Keratinocyte (primary cell): Measurements from ENCODE around the gene TMA16. TPM values are rescaled to one million over a fixed set of nuclear protein-coding genes. Genes with fewer than 3 reads are reported as not detected.

Experiments used
- DNase-seq: peaks from one replicate; pipeline ENCODE4 v3.0.0-alpha.2; 2011; ENCODE audit warnings: low read depth, missing footprints, low spot score
- FAIRE-seq: peaks from 2 replicates; lab custom pipeline; 2011; peaks lifted over from hg19 to GRCh38; lab: Jason Lieb, UNC
- H2AFZ ChIP-seq: 2 replicates; pipeline ENCODE4 v1.6.0; 2012; ENCODE audit warnings: low read length, control low read depth, inconsistent platforms; ENCODE audit not compliant: control insufficient read depth
- H3K27ac ChIP-seq: 2 replicates; pipeline ENCODE4 v1.5.1; 2011; ENCODE audit warnings: low read length; ENCODE audit not compliant: control insufficient read depth, insufficient read depth
- H3K27me3 ChIP-seq: 3 replicates; pipeline ENCODE4 v1.6.0; 2011; ENCODE audit warnings: low read length; ENCODE audit not compliant: control insufficient read depth, insufficient read depth; ENCODE audit errors: extremely low read depth
- H3K36me3 ChIP-seq, 2 experiments: 2 replicates in 1 of 2; 3 replicates in 1 of 2; pipeline ENCODE4 v1.5.1; 2011; ENCODE audit warnings: low read length in 2 of 2, mild to moderate bottlenecking in 1 of 2; ENCODE audit not compliant: control insufficient read depth in 2 of 2, insufficient read depth in 2 of 2; ENCODE audit errors: extremely low read depth in 1 of 2
- H3K4me1 ChIP-seq: 3 replicates; pipeline ENCODE4 v1.5.1; 2011; ENCODE audit warnings: low read length; ENCODE audit not compliant: control insufficient read depth, insufficient read depth; ENCODE audit errors: extremely low read depth
- H3K4me2 ChIP-seq: 3 replicates; pipeline ENCODE4 v1.6.0; 2011; ENCODE audit warnings: low read depth, low read length; ENCODE audit not compliant: control insufficient read depth, insufficient read depth; ENCODE audit errors: extremely low read depth
- H3K4me3 ChIP-seq, 3 experiments: fragments of 200-600 bp in 1 of 3; sonication (generic) in 1 of 3; 2 replicates in 2 of 3; 3 replicates in 1 of 3; pipeline ENCODE4 v1.5.1; 2011 to 2016; ENCODE audit warnings: low read length in 3 of 3, mild to moderate bottlenecking in 3 of 3, control low read depth in 2 of 3, inconsistent platforms in 1 of 3, low read depth in 1 of 3, mixed read lengths in 1 of 3, mixed run types in 1 of 3, moderate library complexity in 1 of 3; ENCODE audit not compliant: control insufficient read depth in 2 of 3, insufficient read depth in 2 of 3; ENCODE audit errors: extremely low read depth in 1 of 3
- H3K79me2 ChIP-seq: 2 replicates; pipeline ENCODE4 v1.6.0; 2012; ENCODE audit warnings: low read length; ENCODE audit not compliant: control insufficient read depth, insufficient read depth
- H3K9ac ChIP-seq: 3 replicates; pipeline ENCODE4 v1.6.0; 2011; ENCODE audit warnings: low read length; ENCODE audit not compliant: control insufficient read depth, insufficient read depth; ENCODE audit errors: extremely low read depth
- H3K9me1 ChIP-seq: 3 replicates; pipeline ENCODE4 v1.6.0; 2011; ENCODE audit warnings: low read length; ENCODE audit not compliant: control insufficient read depth, insufficient read depth; ENCODE audit errors: extremely low read depth
- H3K9me3 ChIP-seq: 2 replicates; pipeline ENCODE4 v1.5.1; 2012; ENCODE audit warnings: low read depth, low read length; ENCODE audit not compliant: control insufficient read depth
- H4K20me1 ChIP-seq: 3 replicates; pipeline ENCODE4 v1.6.0; 2011; ENCODE audit warnings: low read length; ENCODE audit not compliant: control insufficient read depth, insufficient read depth; ENCODE audit errors: extremely low read depth
- EZH2 ChIP-seq: IDR thresholded peaks from one replicate; pipeline ENCODE4 v1.6.1; 2012; ENCODE audit warnings: inconsistent platforms, mild to moderate bottlenecking, low read length, moderate library complexity
- dilution Hi-C: fragments of 300-500 bp; cut with MboI; formaldehyde crosslinking; loops from one replicate; pipeline ENCODE4 v1.7.0; 2020; ENCODE audit warnings: low sequenced_read_pairs; ENCODE audit not compliant: extremely low pct_ligation_motif_present
- polyA plus RNA-seq, 5 experiments: library from polyadenylated mRNA; depleted of rRNA in 3 of 5; stranded (reverse) in 3 of 5; stranded (forward) in 1 of 5; unstranded in 1 of 5; fragments of >200 nt; gene quantifications; 1 replicate in 1 of 5; 2 replicates in 3 of 5; 3 replicates in 1 of 5; pipeline versions ENCODE4 v1.2.1 to v1.2.3, GENCODE V29; 2011 to 2012; ENCODE audit warnings: missing spikeins in 2 of 5, low read depth in 1 of 5, low replicate concordance in 1 of 5
- TF ChIP-seq, protein P1 (sequence below), 3 experiments: IDR thresholded peaks in 1 of 3; conservative IDR thresholded peaks in 1 of 3; optimal IDR thresholded peaks in 1 of 3; 2 replicates in 2 of 3; 3 replicates in 1 of 3; pipeline versions ENCODE3 to v1.5.1; 2011; ENCODE audit warnings: low read length in 3 of 3, mild to moderate bottlenecking in 3 of 3, moderate library complexity in 2 of 3, control low read depth in 1 of 3, inconsistent platforms in 1 of 3; ENCODE audit not compliant: insufficient read depth in 2 of 3; ENCODE audit errors: extremely low read depth in 1 of 3

Gene TMA16
- polyA plus RNA-seq, 1 donor (not counting 4 experiments of a cell fraction or from before 2014, with no cell fraction given) = 21.3 TPM

DNA sequence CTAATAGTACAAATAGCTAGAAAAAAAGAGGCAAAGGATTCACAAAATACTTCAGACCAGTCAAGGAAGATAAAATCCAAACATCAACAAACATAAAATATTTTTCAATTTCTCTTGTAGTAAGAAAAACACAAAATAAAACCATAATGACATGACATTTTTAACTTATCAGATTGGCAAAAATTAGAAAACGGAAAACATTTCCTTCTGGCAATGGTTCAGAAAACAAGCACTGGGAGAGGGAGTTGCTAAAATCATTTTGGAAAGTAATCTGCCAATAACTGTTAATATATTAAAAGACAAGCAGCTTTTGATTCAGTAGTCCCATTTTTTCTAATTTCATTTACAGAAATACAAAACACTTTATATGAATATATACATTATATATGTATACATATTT is 47.0 kb upstream of the TMA16 start:
- Histone ChIP-seq H3K36me3 (no peaks in the 10 kb centered on the region), H3K9me3 (no peaks in the 10 kb centered on the region), H3K27ac (no peak overlapping the region), H3K4me2 (no peak overlapping the region), H3K27me3 (no peaks in the 10 kb centered on the region), H2AFZ (no peak overlapping the region), H3K9ac (no peak overlapping the region), H3K4me1 (peaks cover 11% of the 10 kb centered on the region), H3K9me1 (no peaks in the 10 kb centered on the region), H4K20me1 (no peaks in the 10 kb centered on the region), H3K4me3 (no peak overlapping the region), H3K79me2 (no peaks in the 10 kb centered on the region)
- TF ChIP-seq EZH2 = no peak
- TF ChIP-seq, protein P1, sequence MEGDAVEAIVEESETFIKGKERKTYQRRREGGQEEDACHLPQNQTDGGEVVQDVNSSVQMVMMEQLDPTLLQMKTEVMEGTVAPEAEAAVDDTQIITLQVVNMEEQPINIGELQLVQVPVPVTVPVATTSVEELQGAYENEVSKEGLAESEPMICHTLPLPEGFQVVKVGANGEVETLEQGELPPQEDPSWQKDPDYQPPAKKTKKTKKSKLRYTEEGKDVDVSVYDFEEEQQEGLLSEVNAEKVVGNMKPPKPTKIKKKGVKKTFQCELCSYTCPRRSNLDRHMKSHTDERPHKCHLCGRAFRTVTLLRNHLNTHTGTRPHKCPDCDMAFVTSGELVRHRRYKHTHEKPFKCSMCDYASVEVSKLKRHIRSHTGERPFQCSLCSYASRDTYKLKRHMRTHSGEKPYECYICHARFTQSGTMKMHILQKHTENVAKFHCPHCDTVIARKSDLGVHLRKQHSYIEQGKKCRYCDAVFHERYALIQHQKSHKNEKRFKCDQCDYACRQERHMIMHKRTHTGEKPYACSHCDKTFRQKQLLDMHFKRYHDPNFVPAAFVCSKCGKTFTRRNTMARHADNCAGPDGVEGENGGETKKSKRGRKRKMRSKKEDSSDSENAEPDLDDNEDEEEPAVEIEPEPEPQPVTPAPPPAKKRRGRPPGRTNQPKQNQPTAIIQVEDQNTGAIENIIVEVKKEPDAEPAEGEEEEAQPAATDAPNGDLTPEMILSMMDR (optimal IDR thresholded peaks at IDR 0.05 in 1 of 3, IDR thresholded peaks at IDR 0.05 in 1 of 3, conservative IDR thresholded peaks at IDR 0.05 in 1 of 3; ENCODE audit: extremely low read depth in 1 of 3, insufficient read depth in 2 of 3, low read length in 3 of 3) = no peak
- DNase-seq (no peak), FAIRE-seq (no peak)
- dilution Hi-C loops = no loop called here

DNA sequence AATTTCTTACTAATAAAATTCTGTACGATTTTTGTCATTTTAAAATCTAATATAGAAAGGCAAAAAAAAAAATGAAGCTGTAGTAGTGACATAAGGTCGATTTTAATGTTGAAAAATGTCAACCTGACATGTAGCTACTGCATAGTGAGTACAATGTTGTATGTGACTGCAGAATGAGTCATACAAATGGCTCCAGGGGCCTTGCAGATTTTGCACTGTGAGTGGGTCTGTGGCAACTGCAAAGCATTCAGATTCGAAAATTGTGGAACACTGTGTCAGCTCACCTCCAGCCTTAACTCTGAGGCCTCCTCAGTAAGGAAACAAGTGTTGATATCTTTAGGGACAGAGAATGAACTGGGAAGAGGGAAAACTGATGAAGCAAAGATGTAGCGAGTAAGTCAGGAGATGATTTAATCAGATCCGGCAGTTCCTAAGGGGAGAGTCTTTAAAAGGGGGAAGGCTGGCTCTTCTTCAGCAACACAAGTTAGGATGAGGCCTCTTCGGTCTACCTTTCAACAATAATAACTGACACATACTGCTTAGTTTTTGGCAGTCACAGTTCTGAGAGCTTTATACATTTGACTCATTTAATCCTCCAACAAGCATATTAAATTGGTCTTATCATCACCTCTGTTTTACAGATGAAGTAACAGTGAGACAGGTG is 45.8 kb upstream of the TMA16 start:
- Histone ChIP-seq H3K36me3 (no peaks in the 10 kb centered on the region), H3K27me3 (no peaks in the 10 kb centered on the region), H3K4me3 (no peak overlapping the region), H3K4me1 (peaks cover 11% of the 10 kb centered on the region), H3K9me3 (no peaks in the 10 kb centered on the region), H3K9ac (no peak overlapping the region), H3K79me2 (no peaks in the 10 kb centered on the region), H3K27ac (no peak overlapping the region), H3K4me2 (peak overlapping the region; percentile 32), H3K9me1 (no peaks in the 10 kb centered on the region), H4K20me1 (no peaks in the 10 kb centered on the region), H2AFZ (peak overlapping the region; percentile 76)
- dilution Hi-C loops = no loop called here
- FAIRE-seq (peak; percentile 90), DNase-seq (peak; percentile 40)
- no peak for TF ChIP-seq EZH2
- TF ChIP-seq, protein P1 (optimal IDR thresholded peaks at IDR 0.05 in 1 of 3, IDR thresholded peaks at IDR 0.05 in 1 of 3, conservative IDR thresholded peaks at IDR 0.05 in 1 of 3; ENCODE audit: extremely low read depth in 1 of 3, insufficient read depth in 2 of 3, low read length in 3 of 3) = no peak
